HepG2 (cell line): ENCODE results near the gene SLC35B3. TPM values are rescaled to one million over a fixed set of nuclear protein-coding genes. Genes with fewer than 3 reads are reported as not detected.

Experiments
- AKAP8 ChIP-seq: sonication (generic); formaldehyde crosslinking; IDR thresholded peaks from 2 replicates; pipeline ENCODE4 v1.5.1; 2020; ENCODE audit warnings: mild to moderate bottlenecking, missing genetic modification reagents
- HCFC1 ChIP-seq: fragments of 150-350 bp; IDR thresholded peaks from 2 replicates; pipeline ENCODE4 v1.6.1; 2014; ENCODE audit warnings: low read depth, low read length
- HHEX ChIP-seq: IDR thresholded peaks from 2 replicates; pipeline ENCODE4 v1.6.1; 2016; ENCODE audit warnings: control low read depth
- MAFG ChIP-seq: sonication (generic); formaldehyde crosslinking; IDR thresholded peaks from 2 replicates; pipeline ENCODE4 v1.5.1; 2020; ENCODE audit warnings: mild to moderate bottlenecking, missing genetic modification reagents
- MBNL3 ChIP-seq: fragments of 250-450 bp; sonication (Bioruptor Pico); conservative IDR thresholded peaks from 2 replicates; pipeline ENCODE4 v1.8.0; 2022; ENCODE audit warnings: mild to moderate bottlenecking, inconsistent platforms
- NR2F1 ChIP-seq, 2 experiments: fragments of 450-650 bp in 1 of 2; formaldehyde crosslinking in 1 of 2; IDR thresholded peaks; 2 replicates each; pipeline versions ENCODE4 v1.5.0 to v1.6.1; 2016 to 2020; ENCODE audit warnings: mild to moderate bottlenecking in 1 of 2, missing compliant biosample characterization in 1 of 2, missing genetic modification reagents in 1 of 2, moderate library complexity in 1 of 2
- TEAD2 ChIP-seq: sonication (generic); formaldehyde crosslinking; IDR thresholded peaks from 2 replicates; pipeline ENCODE4 v1.9.0; 2021; ENCODE audit warnings: missing genetic modification reagents
- TMF1 ChIP-seq: sonication (generic); formaldehyde crosslinking; IDR thresholded peaks from 2 replicates; pipeline ENCODE4 v1.8.1; 2022; ENCODE audit warnings: low read depth, missing genetic modification reagents
- YY1 ChIP-seq: IDR thresholded peaks from 2 replicates; pipeline ENCODE4 v1.6.1; 2011; ENCODE audit warnings: low read length, low read depth, moderate library complexity, mild to moderate bottlenecking; ENCODE audit not compliant: insufficient read depth, insufficient replicate concordance
- ZFP36L2 ChIP-seq: sonication (generic); formaldehyde crosslinking; IDR thresholded peaks from 2 replicates; pipeline ENCODE4 v1.4.0; 2020; ENCODE audit warnings: missing genetic modification reagents
- ZIK1 ChIP-seq: sonication (generic); formaldehyde crosslinking; IDR thresholded peaks from 2 replicates; pipeline ENCODE4 v1.5.0; 2020; ENCODE audit warnings: mild to moderate bottlenecking, low read depth, missing genetic modification reagents, borderline replicate concordance
- ZNF207 ChIP-seq: fragments of 450-650 bp; IDR thresholded peaks from 2 replicates; pipeline ENCODE4 v1.6.1; 2016; ENCODE audit warnings: antibody characterized with exemption, borderline replicate concordance
- ZNF235 ChIP-seq: sonication (generic); formaldehyde crosslinking; IDR thresholded peaks from 2 replicates; pipeline ENCODE4 v1.8.1; 2023; ENCODE audit warnings: mild to moderate bottlenecking, missing genetic modification reagents, borderline replicate concordance
- ZNF431 ChIP-seq: sonication (generic); formaldehyde crosslinking; IDR thresholded peaks from 2 replicates; pipeline ENCODE4 v1.9.0; 2022; ENCODE audit warnings: missing genetic modification reagents, low read depth, mild to moderate bottlenecking, borderline replicate concordance
- ZNF460 ChIP-seq: sonication (generic); formaldehyde crosslinking; IDR thresholded peaks from 2 replicates; pipeline ENCODE4 v1.5.1; 2020; ENCODE audit warnings: missing genetic modification reagents, mild to moderate bottlenecking, borderline replicate concordance
- ZNF614 ChIP-seq: IDR thresholded peaks from 2 replicates; pipeline ENCODE4 v1.6.1; 2018; ENCODE audit warnings: missing biosample characterization, missing genetic modification reagents, inconsistent platforms, borderline replicate concordance
- polyA plus RNA-seq, 8 experiments: library from polyadenylated mRNA; depleted of rRNA in 3 of 8; stranded (reverse) in 7 of 8; unstranded in 1 of 8; fragments of >200 nt; fragmentation: Illumina TruSeq in 4 of 8; extraction: Trizol in 4 of 8; gene quantifications; 2 replicates each; pipeline versions ENCODE4 v1.2.1 to v1.2.3, GENCODE V29; 2011 to 2016; ENCODE audit warnings: low read depth in 4 of 8, missing spikeins in 1 of 8, mixed read lengths in 1 of 8; ENCODE audit not compliant: insufficient read depth in 1 of 8
- total RNA-seq, 5 experiments: library from RNA; depleted of rRNA; stranded (reverse); fragments of >200 nt; fragmentation: Illumina TruSeq; extraction: Trizol; gene quantifications; 2 replicates each; pipeline ENCODE4 v1.2.3, GENCODE V29; 2016; ENCODE audit warnings: low read depth in 1 of 5
- TF ChIP-seq, protein P1 (sequence below): sonication (generic); formaldehyde crosslinking; IDR thresholded peaks from 2 replicates; pipeline ENCODE4 v1.4.0; 2020; ENCODE audit warnings: mild to moderate bottlenecking, low read depth, missing genetic modification reagents
- TF ChIP-seq, protein P2 (sequence below): sonication (generic); formaldehyde crosslinking; IDR thresholded peaks from 2 replicates; pipeline ENCODE4 v1.8.1; 2023; ENCODE audit warnings: mild to moderate bottlenecking, missing genetic modification reagents, borderline replicate concordance
- TF ChIP-seq, protein P3 (sequence below): sonication (generic); formaldehyde crosslinking; IDR thresholded peaks from 2 replicates; pipeline ENCODE4 v1.4.0; 2020; ENCODE audit warnings: mild to moderate bottlenecking, missing genetic modification reagents
- TF ChIP-seq, protein P4 (sequence below): sonication (generic); formaldehyde crosslinking; IDR thresholded peaks from 2 replicates; pipeline ENCODE4 v1.5.0; 2020; ENCODE audit warnings: missing genetic modification reagents, mild to moderate bottlenecking, borderline replicate concordance
- TF ChIP-seq, protein P5 (sequence below): sonication (generic); formaldehyde crosslinking; IDR thresholded peaks from 2 replicates; pipeline ENCODE4 v1.4.0; 2020; ENCODE audit warnings: mild to moderate bottlenecking, missing genetic modification reagents, borderline replicate concordance

The SLC35B3 gene
- total and polyA plus RNA-seq, 2 of the 13 experiments (the other 11 are each of a cell fraction or from before 2014, with no cell fraction given): 8.7 to 13.5 TPM

DNA sequence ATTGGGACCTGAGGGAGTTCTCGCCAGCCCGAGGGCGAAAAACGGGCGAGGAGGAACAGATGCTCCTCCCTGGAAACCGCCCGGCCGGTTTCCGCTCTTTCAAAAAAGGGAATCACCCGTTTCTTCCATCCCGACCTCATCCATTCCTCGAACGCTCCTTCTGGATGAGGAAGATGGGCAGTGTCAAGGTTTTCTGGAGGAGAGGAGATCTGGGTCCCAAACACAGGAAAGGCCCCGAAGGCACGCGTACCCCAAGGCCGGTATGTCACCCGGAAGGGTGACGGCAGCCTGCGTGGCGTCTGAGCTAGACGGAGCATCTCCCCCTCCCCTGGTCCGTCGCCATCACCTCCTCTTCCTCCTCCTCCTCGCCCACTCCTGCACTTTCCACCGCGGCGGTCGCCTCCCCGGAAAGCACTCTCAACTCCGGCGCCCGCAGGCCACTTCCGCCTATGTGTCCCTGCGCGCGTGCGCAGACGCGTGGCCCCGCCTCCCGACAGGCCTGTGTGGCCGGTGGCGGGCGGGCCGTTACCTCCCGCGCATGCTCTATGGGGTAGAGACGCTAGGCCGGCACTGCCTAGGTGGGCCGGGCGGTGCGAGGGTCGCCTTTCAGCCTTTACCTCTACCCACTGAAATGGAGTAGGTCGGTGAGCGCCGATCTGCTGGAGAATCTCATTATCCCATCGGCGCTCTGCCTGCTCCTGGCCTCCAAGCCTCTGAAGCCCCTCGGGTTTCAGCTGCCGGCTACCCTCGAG, at the start of gene SLC35B3 (continued):
- peak; percentile 64 for TF ChIP-seq YY1
- TF ChIP-seq ZNF460 (CRISPR knock-in tag): no peak
- no peak; the same call in 1 of the 2 replicates for TF ChIP-seq HHEX (CRISPR knock-in tag)
- TF ChIP-seq, protein P1, sequence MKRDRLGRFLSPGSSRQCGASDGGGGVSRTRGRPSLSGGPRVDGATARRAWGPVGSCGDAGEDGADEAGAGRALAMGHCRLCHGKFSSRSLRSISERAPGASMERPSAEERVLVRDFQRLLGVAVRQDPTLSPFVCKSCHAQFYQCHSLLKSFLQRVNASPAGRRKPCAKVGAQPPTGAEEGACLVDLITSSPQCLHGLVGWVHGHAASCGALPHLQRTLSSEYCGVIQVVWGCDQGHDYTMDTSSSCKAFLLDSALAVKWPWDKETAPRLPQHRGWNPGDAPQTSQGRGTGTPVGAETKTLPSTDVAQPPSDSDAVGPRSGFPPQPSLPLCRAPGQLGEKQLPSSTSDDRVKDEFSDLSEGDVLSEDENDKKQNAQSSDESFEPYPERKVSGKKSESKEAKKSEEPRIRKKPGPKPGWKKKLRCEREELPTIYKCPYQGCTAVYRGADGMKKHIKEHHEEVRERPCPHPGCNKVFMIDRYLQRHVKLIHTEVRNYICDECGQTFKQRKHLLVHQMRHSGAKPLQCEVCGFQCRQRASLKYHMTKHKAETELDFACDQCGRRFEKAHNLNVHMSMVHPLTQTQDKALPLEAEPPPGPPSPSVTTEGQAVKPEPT: peak; percentile 94; the same call in 1 of the 2 replicates
- no peak for TF ChIP-seq MAFG
- peak; percentile 79 for TF ChIP-seq ZNF614 (CRISPR knock-in tag)
- no peak for TF ChIP-seq MBNL3 (CRISPR knock-in tag)
- peak; percentile 90 for TF ChIP-seq ZNF235 (CRISPR knock-in tag)
- TF ChIP-seq ZNF207: no peak
- 0 out of 2 replicates have a peak, but pooled peaks have one; percentile 31 for TF ChIP-seq HCFC1
- TF ChIP-seq, protein P2, sequence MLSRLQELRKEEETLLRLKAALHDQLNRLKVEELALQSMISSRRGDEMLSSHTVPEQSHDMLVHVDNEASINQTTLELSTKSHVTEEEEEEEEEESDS (CRISPR knock-in tag): 0 out of 2 replicates have a peak, but pooled peaks have one; percentile 41
- no peak for TF ChIP-seq ZFP36L2 (CRISPR knock-in tag)
- TF ChIP-seq NR2F1 (CRISPR knock-in tag; IDR thresholded peaks at IDR 0.05): no peak
- TF ChIP-seq, protein P3, sequence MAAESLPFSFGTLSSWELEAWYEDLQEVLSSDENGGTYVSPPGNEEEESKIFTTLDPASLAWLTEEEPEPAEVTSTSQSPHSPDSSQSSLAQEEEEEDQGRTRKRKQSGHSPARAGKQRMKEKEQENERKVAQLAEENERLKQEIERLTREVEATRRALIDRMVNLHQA (CRISPR knock-in tag): no peak
- TF ChIP-seq ZIK1 (CRISPR knock-in tag): peak; percentile 71; the same call in 1 of the 2 replicates
- TF ChIP-seq ZNF431 (CRISPR knock-in tag): 0 out of 2 replicates have a peak, but pooled peaks have one; percentile 6
- TF ChIP-seq AKAP8 (CRISPR knock-in tag): no peak; the same call in 1 of the 2 replicates
- TF ChIP-seq, protein P4, sequence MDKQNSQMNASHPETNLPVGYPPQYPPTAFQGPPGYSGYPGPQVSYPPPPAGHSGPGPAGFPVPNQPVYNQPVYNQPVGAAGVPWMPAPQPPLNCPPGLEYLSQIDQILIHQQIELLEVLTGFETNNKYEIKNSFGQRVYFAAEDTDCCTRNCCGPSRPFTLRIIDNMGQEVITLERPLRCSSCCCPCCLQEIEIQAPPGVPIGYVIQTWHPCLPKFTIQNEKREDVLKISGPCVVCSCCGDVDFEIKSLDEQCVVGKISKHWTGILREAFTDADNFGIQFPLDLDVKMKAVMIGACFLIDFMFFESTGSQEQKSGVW: no peak
- TF ChIP-seq TEAD2 (CRISPR knock-in tag): peak; percentile 84; the same call in 1 of the 2 replicates
- TF ChIP-seq, protein P5, sequence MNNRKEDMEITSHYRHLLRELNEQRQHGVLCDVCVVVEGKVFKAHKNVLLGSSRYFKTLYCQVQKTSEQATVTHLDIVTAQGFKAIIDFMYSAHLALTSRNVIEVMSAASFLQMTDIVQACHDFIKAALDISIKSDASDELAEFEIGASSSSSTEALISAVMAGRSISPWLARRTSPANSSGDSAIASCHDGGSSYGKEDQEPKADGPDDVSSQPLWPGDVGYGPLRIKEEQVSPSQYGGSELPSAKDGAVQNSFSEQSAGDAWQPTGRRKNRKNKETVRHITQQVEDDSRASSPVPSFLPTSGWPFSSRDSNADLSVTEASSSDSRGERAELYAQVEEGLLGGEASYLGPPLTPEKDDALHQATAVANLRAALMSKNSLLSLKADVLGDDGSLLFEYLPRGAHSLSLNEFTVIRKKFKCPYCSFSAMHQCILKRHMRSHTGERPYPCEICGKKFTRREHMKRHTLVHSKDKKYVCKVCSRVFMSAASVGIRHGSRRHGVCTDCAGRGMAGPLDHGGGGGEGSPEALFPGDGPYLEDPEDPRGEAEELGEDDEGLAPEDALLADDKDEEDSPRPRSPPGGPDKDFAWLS: no peak
- peak; percentile 94 for TF ChIP-seq TMF1
